Liver (tissue), 9 donors: Measurements from ENCODE around the gene IGSF8. TPM values are rescaled to one million over a fixed set of nuclear protein-coding genes. Genes with fewer than 3 reads are reported as not detected.

Experiments used
- DNase-seq: peaks from one replicate; pipeline ENCODE4 v3.0.0-alpha.2; 2017; ENCODE audit warnings: low spot score
- H3K27ac ChIP-seq, 2 donors: one replicate each; pipeline ENCODE4 v1.7.0; 2013; ENCODE audit warnings: inconsistent platforms in 2 of 2, low read length in 2 of 2, control low read depth in 1 of 2, low read depth in 1 of 2, mild to moderate bottlenecking in 1 of 2
- H3K27me3 ChIP-seq, 4 donors: one replicate each; pipeline versions ENCODE4 v1.6.1 to v1.7.0; 2013; ENCODE audit warnings: low read length in 3 of 4, inconsistent platforms in 1 of 4, mild to moderate bottlenecking in 1 of 4, moderate library complexity in 1 of 4; ENCODE audit not compliant: control insufficient read depth in 4 of 4, insufficient read depth in 4 of 4
- H3K36me3 ChIP-seq, 4 donors: one replicate each; pipeline versions ENCODE4 v1.6.1 to v1.7.0; 2013; ENCODE audit warnings: low read length in 3 of 4, mild to moderate bottlenecking in 3 of 4, low read depth in 1 of 4, moderate library complexity in 1 of 4; ENCODE audit not compliant: control insufficient read depth in 4 of 4, insufficient read depth in 3 of 4
- H3K4me1 ChIP-seq, 4 donors: one replicate each; pipeline versions ENCODE4 v1.6.1 to v1.7.0; 2013; ENCODE audit warnings: low read length in 3 of 4, mild to moderate bottlenecking in 3 of 4, moderate library complexity in 1 of 4; ENCODE audit not compliant: control insufficient read depth in 4 of 4, insufficient read depth in 4 of 4
- H3K4me3 ChIP-seq, 3 donors: one replicate each; pipeline versions ENCODE4 v1.6.1 to v1.7.0; 2013; ENCODE audit warnings: low read length in 3 of 3, control low read depth in 1 of 3, low read depth in 1 of 3, mild to moderate bottlenecking in 1 of 3
- H3K9ac ChIP-seq, 2 donors: one replicate each; pipeline ENCODE4 v1.7.0; 2013; ENCODE audit warnings: low read length in 2 of 2, mild to moderate bottlenecking in 2 of 2, moderate library complexity in 2 of 2, control low read depth in 1 of 2, low read depth in 1 of 2
- H3K9me3 ChIP-seq, 4 donors: one replicate each; pipeline versions ENCODE4 v1.6.1 to v1.7.0; 2013; ENCODE audit warnings: low read length in 3 of 4; ENCODE audit not compliant: control insufficient read depth in 4 of 4
- EGR1 ChIP-seq, 2 donors: IDR thresholded peaks; 2 replicates each; pipeline ENCODE4 v1.6.1; 2016 to 2018; ENCODE audit warnings: antibody characterized with exemption in 2 of 2, low read depth in 2 of 2
- FOXA1 ChIP-seq: IDR thresholded peaks from 2 replicates; pipeline ENCODE4 v1.6.1; 2016; ENCODE audit warnings: antibody characterized with exemption
- FOXA2 ChIP-seq: IDR thresholded peaks from 2 replicates; pipeline ENCODE4 v1.6.1; 2016; ENCODE audit warnings: antibody characterized with exemption
- GABPA ChIP-seq, 2 donors: IDR thresholded peaks in 1 of 2; conservative IDR thresholded peaks in 1 of 2; 2 replicates each; pipeline ENCODE4 v1.6.1; 2016; ENCODE audit warnings: antibody characterized with exemption in 2 of 2, mild to moderate bottlenecking in 1 of 2, moderate library complexity in 1 of 2
- HNF4A ChIP-seq, 2 donors: conservative IDR thresholded peaks; 2 replicates each; pipeline ENCODE4 v1.6.1; 2016; ENCODE audit warnings: antibody characterized with exemption in 2 of 2, mild to moderate bottlenecking in 2 of 2
- HNF4G ChIP-seq: IDR thresholded peaks from 2 replicates; pipeline ENCODE4 v1.6.1; 2016; ENCODE audit warnings: antibody characterized with exemption
- JUND ChIP-seq, 2 donors: IDR thresholded peaks; 2 replicates each; pipeline ENCODE4 v1.6.1; 2016; ENCODE audit warnings: antibody characterized with exemption in 2 of 2
- NR2F2 ChIP-seq: IDR thresholded peaks from 2 replicates; pipeline ENCODE4 v1.6.1; 2016; ENCODE audit warnings: antibody characterized with exemption
- RAD21 ChIP-seq, 2 donors: IDR thresholded peaks; 2 replicates each; pipeline ENCODE4 v1.6.1; 2016; ENCODE audit warnings: antibody characterized with exemption in 2 of 2, mild to moderate bottlenecking in 2 of 2
- SP1 ChIP-seq: IDR thresholded peaks from 2 replicates; pipeline ENCODE4 v1.6.1; 2018; ENCODE audit warnings: antibody characterized with exemption, mild to moderate bottlenecking
- TAF1 ChIP-seq: conservative IDR thresholded peaks from 2 replicates; pipeline ENCODE4 v1.6.1; 2016; ENCODE audit warnings: antibody characterized with exemption, mild to moderate bottlenecking
- YY1 ChIP-seq: IDR thresholded peaks from 2 replicates; pipeline ENCODE4 v1.6.1; 2016; ENCODE audit warnings: antibody characterized with exemption, mild to moderate bottlenecking
- WGBS: extraction: QIAGEN DNeasy Blood & Tissue Kit; methylation state at CpG from one replicate; pipeline ENCODE4 v1.1.7; 2013; 5-methylcytosine and 5-hydroxymethylcytosine counted together
- polyA plus RNA-seq, 2 donors: library from polyadenylated mRNA; stranded (reverse) in 1 of 2; unstranded in 1 of 2; fragments of 200-250 nt in 1 of 2; fragments of >200 nt in 1 of 2; fragmentation: Nextera tagmentation in 1 of 2; extraction: Ambion mirVana in 1 of 2; gene quantifications; one replicate each; pipeline versions ENCODE4 v1.2.1 to v1.2.3, GENCODE V29; 2013 to 2015
- total RNA-seq, 2 donors: library from RNA; depleted of rRNA; stranded (reverse); fragments of >200 nt; gene quantifications; one replicate each; pipeline ENCODE4 v1.2.3, GENCODE V29; 2014
- TF ChIP-seq, protein P1 (sequence below): IDR thresholded peaks from 2 replicates; pipeline ENCODE4 v1.6.1; 2016; ENCODE audit warnings: antibody characterized with exemption
- TF ChIP-seq, protein P2 (sequence below): IDR thresholded peaks from 2 replicates; pipeline ENCODE4 v1.6.1; 2016; ENCODE audit warnings: antibody characterized with exemption
- TF ChIP-seq, protein P3 (sequence below): IDR thresholded peaks from 2 replicates; pipeline ENCODE4 v1.6.1; 2016; ENCODE audit warnings: antibody characterized with exemption, mild to moderate bottlenecking
- TF ChIP-seq, protein P4 (sequence below): fragments of 150-350 bp; IDR thresholded peaks from 2 replicates; pipeline ENCODE4 v1.5.1; 2017; ENCODE audit warnings: improper control_type of control experiment, low read depth, low read length; ENCODE audit not compliant: missing input control
- donor health status: healthy.
- donor health status: healthy.
- donor health status: healthy.
- donor health status: healthy.
- donor health status: healthy.

The IGSF8 gene
- total and polyA plus RNA-seq, 4 donors, result 9.8 to 24.3 (median 20.3) TPM

DNA sequence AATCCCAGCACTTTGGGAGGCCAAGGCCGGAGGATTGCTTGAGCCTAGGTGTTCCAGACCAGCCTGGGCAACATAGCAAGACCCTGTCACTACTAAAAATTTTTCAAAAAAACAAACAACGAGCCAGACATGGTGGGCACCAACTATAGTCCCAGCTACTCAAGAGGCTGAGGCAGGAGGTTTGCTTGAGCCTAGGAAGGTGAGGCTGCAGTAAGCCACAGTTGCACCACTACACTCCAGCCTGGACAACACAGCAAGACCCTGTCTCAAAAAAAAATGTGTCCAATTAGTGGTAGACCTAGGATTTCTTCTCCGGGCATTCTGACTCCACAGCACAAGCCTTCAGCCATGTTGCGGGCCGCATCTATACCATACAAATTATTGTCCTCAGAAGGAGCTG is 6.7 kb upstream of the IGSF8 start:
- H3K4me1 ChIP-seq, result peaks cover 4 to 17% (median 8%) of the 10 kb centered on the region in 4 donors

DNA sequence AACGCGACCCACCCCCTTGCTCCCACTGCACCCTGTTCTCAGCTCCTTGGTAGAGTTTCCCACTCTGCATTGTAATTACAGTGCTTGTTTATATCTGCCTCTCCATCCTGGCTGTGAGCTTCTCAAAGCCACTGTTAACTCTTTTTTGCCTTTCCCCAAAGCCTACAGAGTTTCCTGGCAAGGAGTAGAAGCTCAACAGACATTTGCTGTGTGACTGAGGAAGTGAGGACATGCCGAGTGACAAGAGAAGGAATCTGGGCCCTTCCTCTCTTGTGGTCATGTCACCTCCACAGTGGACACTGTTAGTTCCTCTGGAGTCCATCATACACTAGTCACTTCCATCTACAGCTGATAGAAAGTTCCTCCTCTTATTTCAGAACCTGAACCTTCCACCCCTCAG is 6.1 kb upstream of the IGSF8 start:
- H3K36me3 ChIP-seq, result no peaks in the 10 kb centered on the region
- H3K4me3 ChIP-seq, result no peak overlapping the region
- peaks cover 4 to 17% (median 11%) of the 10 kb centered on the region in 4 donors for H3K4me1 ChIP-seq
- no peak overlapping the region for H3K9ac ChIP-seq
- H3K27ac ChIP-seq, result no peak overlapping the region
- H3K9me3 ChIP-seq, result no peaks in the 10 kb centered on the region
- H3K27me3 ChIP-seq, result no peaks in the 10 kb centered on the region
- DNase-seq, result no peak
- WGBS, result 81% methylated on average over 3 of the region's 3 CpGs
- TF ChIP-seq FOXA1, result no peak
- TF ChIP-seq GABPA (IDR thresholded peaks at IDR 0.05 in 1 of 2, conservative IDR thresholded peaks at IDR 0.05 in 1 of 2), result no peak
- TF ChIP-seq, protein P1, sequence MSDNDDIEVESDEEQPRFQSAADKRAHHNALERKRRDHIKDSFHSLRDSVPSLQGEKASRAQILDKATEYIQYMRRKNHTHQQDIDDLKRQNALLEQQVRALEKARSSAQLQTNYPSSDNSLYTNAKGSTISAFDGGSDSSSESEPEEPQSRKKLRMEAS, result no peak
- TF ChIP-seq YY1, result no peak
- TF ChIP-seq TAF1, result no peak
- TF ChIP-seq, protein P2, sequence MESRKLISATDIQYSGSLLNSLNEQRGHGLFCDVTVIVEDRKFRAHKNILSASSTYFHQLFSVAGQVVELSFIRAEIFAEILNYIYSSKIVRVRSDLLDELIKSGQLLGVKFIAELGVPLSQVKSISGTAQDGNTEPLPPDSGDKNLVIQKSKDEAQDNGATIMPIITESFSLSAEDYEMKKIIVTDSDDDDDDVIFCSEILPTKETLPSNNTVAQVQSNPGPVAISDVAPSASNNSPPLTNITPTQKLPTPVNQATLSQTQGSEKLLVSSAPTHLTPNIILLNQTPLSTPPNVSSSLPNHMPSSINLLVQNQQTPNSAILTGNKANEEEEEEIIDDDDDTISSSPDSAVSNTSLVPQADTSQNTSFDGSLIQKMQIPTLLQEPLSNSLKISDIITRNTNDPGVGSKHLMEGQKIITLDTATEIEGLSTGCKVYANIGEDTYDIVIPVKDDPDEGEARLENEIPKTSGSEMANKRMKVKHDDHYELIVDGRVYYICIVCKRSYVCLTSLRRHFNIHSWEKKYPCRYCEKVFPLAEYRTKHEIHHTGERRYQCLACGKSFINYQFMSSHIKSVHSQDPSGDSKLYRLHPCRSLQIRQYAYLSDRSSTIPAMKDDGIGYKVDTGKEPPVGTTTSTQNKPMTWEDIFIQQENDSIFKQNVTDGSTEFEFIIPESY, result no peak
- no peak for TF ChIP-seq FOXA2
- no peak for TF ChIP-seq EGR1 (IDR thresholded peaks at IDR 0.05; ENCODE audit: low read depth in 2 of 2)

More for the DNA sequence above, 6.7 kb upstream of the IGSF8 start:
- Histone ChIP-seq H3K9ac (no peak overlapping the region), H3K27ac (no peak overlapping the region), H3K27me3 (no peaks in the 10 kb centered on the region), H3K9me3 (no peaks in the 10 kb centered on the region), H3K36me3 (no peaks in the 10 kb centered on the region), H3K4me3 (no peak overlapping the region)
- TF ChIP-seq, protein P1, result no peak
- TF ChIP-seq FOXA2 (no peak), HNF4G (no peak), GABPA (IDR thresholded peaks at IDR 0.05 in 1 of 2, conservative IDR thresholded peaks at IDR 0.05 in 1 of 2) (no peak), HNF4A (conservative IDR thresholded peaks at IDR 0.05) (no peak), NR2F2 (no peak), EGR1 (IDR thresholded peaks at IDR 0.05; ENCODE audit: low read depth in 2 of 2) (no peak), JUND (IDR thresholded peaks at IDR 0.05) (no peak), YY1 (no peak), RAD21 (IDR thresholded peaks at IDR 0.05) (no peak), TAF1 (no peak), FOXA1 (no peak), SP1 (no peak)
- TF ChIP-seq, protein P2, result no peak
- TF ChIP-seq, protein P3, sequence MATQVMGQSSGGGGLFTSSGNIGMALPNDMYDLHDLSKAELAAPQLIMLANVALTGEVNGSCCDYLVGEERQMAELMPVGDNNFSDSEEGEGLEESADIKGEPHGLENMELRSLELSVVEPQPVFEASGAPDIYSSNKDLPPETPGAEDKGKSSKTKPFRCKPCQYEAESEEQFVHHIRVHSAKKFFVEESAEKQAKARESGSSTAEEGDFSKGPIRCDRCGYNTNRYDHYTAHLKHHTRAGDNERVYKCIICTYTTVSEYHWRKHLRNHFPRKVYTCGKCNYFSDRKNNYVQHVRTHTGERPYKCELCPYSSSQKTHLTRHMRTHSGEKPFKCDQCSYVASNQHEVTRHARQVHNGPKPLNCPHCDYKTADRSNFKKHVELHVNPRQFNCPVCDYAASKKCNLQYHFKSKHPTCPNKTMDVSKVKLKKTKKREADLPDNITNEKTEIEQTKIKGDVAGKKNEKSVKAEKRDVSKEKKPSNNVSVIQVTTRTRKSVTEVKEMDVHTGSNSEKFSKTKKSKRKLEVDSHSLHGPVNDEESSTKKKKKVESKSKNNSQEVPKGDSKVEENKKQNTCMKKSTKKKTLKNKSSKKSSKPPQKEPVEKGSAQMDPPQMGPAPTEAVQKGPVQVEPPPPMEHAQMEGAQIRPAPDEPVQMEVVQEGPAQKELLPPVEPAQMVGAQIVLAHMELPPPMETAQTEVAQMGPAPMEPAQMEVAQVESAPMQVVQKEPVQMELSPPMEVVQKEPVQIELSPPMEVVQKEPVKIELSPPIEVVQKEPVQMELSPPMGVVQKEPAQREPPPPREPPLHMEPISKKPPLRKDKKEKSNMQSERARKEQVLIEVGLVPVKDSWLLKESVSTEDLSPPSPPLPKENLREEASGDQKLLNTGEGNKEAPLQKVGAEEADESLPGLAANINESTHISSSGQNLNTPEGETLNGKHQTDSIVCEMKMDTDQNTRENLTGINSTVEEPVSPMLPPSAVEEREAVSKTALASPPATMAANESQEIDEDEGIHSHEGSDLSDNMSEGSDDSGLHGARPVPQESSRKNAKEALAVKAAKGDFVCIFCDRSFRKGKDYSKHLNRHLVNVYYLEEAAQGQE, result no peak
- TF ChIP-seq, protein P4, sequence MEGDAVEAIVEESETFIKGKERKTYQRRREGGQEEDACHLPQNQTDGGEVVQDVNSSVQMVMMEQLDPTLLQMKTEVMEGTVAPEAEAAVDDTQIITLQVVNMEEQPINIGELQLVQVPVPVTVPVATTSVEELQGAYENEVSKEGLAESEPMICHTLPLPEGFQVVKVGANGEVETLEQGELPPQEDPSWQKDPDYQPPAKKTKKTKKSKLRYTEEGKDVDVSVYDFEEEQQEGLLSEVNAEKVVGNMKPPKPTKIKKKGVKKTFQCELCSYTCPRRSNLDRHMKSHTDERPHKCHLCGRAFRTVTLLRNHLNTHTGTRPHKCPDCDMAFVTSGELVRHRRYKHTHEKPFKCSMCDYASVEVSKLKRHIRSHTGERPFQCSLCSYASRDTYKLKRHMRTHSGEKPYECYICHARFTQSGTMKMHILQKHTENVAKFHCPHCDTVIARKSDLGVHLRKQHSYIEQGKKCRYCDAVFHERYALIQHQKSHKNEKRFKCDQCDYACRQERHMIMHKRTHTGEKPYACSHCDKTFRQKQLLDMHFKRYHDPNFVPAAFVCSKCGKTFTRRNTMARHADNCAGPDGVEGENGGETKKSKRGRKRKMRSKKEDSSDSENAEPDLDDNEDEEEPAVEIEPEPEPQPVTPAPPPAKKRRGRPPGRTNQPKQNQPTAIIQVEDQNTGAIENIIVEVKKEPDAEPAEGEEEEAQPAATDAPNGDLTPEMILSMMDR, result no peak
- 95% methylated on average over 5 of the region's 5 CpGs for WGBS
- DNase-seq, result no peak
